HL-60 (cell line): ENCODE data around the gene PGM1.

Experiments
- DNase-seq, 2 experiments: peaks; one replicate each; pipeline ENCODE4 v3.0.0-alpha.2; 2010 to 2020; ENCODE audit warnings: low read depth in 1 of 2, low spot score in 1 of 2
- H3K27ac ChIP-seq: fragments of 250-450 bp; sonication (Bioruptor Pico); replicated peaks from 2 replicates; pipeline ENCODE4 v1.5.1; 2020; ENCODE audit warnings: mild to moderate bottlenecking, moderate library complexity
- H3K27me3 ChIP-seq: fragments of 250-450 bp; sonication (Bioruptor Pico); 2 replicates; pipeline ENCODE4 v1.5.1; 2021; ENCODE audit warnings: mild to moderate bottlenecking, moderate library complexity; ENCODE audit not compliant: insufficient read depth, poor library complexity, severe bottlenecking
- H3K4me3 ChIP-seq: replicated peaks from 2 replicates; pipeline ENCODE4 v1.5.1; 2011; ENCODE audit warnings: mild to moderate bottlenecking, control low read depth, low read length; ENCODE audit not compliant: insufficient read depth
- GABPA ChIP-seq: IDR thresholded peaks from 2 replicates; pipeline ENCODE4 v1.6.1; 2012; ENCODE audit warnings: low read depth
- POLR2AphosphoS5 ChIP-seq: IDR thresholded peaks from 2 replicates; pipeline ENCODE4 v1.6.1; 2012; ENCODE audit warnings: low read depth
- SPI1 ChIP-seq: IDR thresholded peaks from 2 replicates; pipeline ENCODE4 v1.6.1; 2012; ENCODE audit warnings: low read depth, mild to moderate bottlenecking, borderline replicate concordance
- TF ChIP-seq, protein P1 (sequence below): IDR thresholded peaks from 2 replicates; pipeline ENCODE4 v1.6.1; 2012; ENCODE audit warnings: low read depth; ENCODE audit not compliant: insufficient replicate concordance
- TF ChIP-seq, protein P2 (sequence below): IDR thresholded peaks from one replicate; pipeline ENCODE4 v1.5.1; 2011; ENCODE audit warnings: low read length, control low read depth, inconsistent platforms; ENCODE audit not compliant: insufficient read depth

Gene PGM1

DNA sequence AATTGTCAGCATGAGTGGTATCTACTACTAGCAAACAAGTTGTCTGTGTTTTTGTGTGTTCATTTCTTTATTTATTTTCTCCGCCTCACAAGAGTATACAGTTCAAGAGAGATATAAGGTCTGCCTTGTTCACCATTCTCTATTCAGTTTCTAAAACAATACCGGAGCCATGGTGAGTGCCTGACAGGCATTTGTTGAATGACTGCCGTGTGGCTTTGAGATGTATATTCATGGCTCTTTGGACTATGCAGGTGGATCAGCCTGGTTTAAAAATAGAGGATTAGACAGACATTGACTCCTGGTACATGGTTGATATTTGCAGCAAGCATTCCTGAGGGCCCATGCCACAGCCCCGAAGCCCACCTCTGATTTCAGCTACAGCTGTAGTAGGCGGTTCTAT is 89.7 kb downstream of the PGM1 start:
- TF ChIP-seq GABPA: no peak
- no peak for TF ChIP-seq SPI1
- TF ChIP-seq, protein P1, sequence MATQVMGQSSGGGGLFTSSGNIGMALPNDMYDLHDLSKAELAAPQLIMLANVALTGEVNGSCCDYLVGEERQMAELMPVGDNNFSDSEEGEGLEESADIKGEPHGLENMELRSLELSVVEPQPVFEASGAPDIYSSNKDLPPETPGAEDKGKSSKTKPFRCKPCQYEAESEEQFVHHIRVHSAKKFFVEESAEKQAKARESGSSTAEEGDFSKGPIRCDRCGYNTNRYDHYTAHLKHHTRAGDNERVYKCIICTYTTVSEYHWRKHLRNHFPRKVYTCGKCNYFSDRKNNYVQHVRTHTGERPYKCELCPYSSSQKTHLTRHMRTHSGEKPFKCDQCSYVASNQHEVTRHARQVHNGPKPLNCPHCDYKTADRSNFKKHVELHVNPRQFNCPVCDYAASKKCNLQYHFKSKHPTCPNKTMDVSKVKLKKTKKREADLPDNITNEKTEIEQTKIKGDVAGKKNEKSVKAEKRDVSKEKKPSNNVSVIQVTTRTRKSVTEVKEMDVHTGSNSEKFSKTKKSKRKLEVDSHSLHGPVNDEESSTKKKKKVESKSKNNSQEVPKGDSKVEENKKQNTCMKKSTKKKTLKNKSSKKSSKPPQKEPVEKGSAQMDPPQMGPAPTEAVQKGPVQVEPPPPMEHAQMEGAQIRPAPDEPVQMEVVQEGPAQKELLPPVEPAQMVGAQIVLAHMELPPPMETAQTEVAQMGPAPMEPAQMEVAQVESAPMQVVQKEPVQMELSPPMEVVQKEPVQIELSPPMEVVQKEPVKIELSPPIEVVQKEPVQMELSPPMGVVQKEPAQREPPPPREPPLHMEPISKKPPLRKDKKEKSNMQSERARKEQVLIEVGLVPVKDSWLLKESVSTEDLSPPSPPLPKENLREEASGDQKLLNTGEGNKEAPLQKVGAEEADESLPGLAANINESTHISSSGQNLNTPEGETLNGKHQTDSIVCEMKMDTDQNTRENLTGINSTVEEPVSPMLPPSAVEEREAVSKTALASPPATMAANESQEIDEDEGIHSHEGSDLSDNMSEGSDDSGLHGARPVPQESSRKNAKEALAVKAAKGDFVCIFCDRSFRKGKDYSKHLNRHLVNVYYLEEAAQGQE: no peak
- no peak for TF ChIP-seq POLR2AphosphoS5
- TF ChIP-seq, protein P2, sequence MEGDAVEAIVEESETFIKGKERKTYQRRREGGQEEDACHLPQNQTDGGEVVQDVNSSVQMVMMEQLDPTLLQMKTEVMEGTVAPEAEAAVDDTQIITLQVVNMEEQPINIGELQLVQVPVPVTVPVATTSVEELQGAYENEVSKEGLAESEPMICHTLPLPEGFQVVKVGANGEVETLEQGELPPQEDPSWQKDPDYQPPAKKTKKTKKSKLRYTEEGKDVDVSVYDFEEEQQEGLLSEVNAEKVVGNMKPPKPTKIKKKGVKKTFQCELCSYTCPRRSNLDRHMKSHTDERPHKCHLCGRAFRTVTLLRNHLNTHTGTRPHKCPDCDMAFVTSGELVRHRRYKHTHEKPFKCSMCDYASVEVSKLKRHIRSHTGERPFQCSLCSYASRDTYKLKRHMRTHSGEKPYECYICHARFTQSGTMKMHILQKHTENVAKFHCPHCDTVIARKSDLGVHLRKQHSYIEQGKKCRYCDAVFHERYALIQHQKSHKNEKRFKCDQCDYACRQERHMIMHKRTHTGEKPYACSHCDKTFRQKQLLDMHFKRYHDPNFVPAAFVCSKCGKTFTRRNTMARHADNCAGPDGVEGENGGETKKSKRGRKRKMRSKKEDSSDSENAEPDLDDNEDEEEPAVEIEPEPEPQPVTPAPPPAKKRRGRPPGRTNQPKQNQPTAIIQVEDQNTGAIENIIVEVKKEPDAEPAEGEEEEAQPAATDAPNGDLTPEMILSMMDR: no peak
- H3K4me3 ChIP-seq: no peak overlapping the region
- DNase-seq: no peak
- H3K27ac ChIP-seq: no peak overlapping the region
- no peaks in the 10 kb centered on the region for H3K27me3 ChIP-seq

DNA sequence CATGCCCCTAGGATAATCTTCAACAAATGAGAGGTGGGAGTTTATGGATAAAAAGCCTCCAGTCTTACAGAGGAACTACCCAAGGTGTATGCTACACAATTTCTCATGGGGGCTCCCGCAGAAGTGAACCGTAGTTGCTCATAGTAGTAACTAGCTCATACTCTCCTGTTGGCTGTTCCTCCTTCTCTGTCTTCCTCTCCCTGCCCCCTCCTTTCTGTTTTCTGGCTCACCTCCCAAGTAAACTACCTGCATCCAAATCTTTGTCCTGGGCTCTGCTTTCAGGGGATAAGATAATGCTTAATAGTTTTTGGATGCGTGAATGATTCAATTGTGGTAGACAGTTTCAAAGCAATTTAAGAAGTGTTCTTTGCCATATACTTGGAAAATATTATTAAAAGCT is 90.5 kb downstream of the PGM1 start:
- H3K27ac ChIP-seq: no peak overlapping the region
- TF ChIP-seq GABPA (no peak), POLR2AphosphoS5 (no peak), SPI1 (no peak)
- TF ChIP-seq, protein P2: no peak
- TF ChIP-seq, protein P1: no peak
- no peaks in the 10 kb centered on the region for H3K27me3 ChIP-seq
- no peak overlapping the region for H3K4me3 ChIP-seq
- DNase-seq: no peak

DNA sequence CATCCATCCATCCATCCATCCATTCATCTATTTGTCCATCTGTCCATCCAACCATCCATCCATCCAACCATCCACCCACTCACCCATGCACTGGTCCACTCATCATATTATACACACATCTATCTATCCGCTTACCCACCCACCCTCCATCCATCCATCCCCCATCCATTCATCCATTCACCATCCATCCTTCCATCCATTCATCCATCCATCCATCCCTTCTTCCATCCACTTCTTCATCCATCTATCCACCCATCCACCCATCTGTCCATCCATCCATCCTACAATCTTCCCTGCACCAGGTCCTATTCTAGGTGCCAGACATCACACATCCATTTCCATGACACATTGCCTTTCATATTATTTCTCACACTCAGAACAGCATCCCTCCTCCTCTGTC is 93.5 kb downstream of the PGM1 start:
- Histone ChIP-seq H3K27me3 (no peaks in the 10 kb centered on the region), H3K27ac (no peak overlapping the region), H3K4me3 (no peak overlapping the region)
- TF ChIP-seq SPI1 (no peak), GABPA (no peak), POLR2AphosphoS5 (no peak)
- TF ChIP-seq, protein P1: no peak
- TF ChIP-seq, protein P2: no peak
- DNase-seq: no peak
